Thymus (tissue), 11 donors: ENCODE measurements around the gene ATG13. TPM values are rescaled to one million over a fixed set of nuclear protein-coding genes. Genes with fewer than 3 reads are reported as not detected.

Source experiments
- DNase-seq, 9 donors: peaks; one replicate each; pipeline ENCODE4 v3.0.0-alpha.2; 2013; ENCODE audit warnings: low spot score in 9 of 9, low read depth in 6 of 9, missing footprints in 1 of 9
- H3K27ac ChIP-seq, 2 donors: one replicate each; pipeline ENCODE4 v1.5.1; 2013; ENCODE audit warnings: control low read depth in 1 of 2, low read depth in 1 of 2, low read length in 1 of 2, mild to moderate bottlenecking in 1 of 2, moderate library complexity in 1 of 2
- H3K27me3 ChIP-seq, 2 donors: one replicate each; pipeline ENCODE4 v1.5.1; 2013; ENCODE audit warnings: low read length in 1 of 2; ENCODE audit not compliant: control insufficient read depth in 2 of 2, insufficient read depth in 1 of 2
- H3K36me3 ChIP-seq, 2 donors: one replicate each; pipeline ENCODE4 v1.5.1; 2013; ENCODE audit warnings: low read length in 1 of 2, mild to moderate bottlenecking in 1 of 2, moderate library complexity in 1 of 2; ENCODE audit not compliant: control insufficient read depth in 2 of 2, insufficient read depth in 2 of 2
- H3K4me1 ChIP-seq, 2 donors: one replicate each; pipeline ENCODE4 v1.5.1; 2013; ENCODE audit warnings: low read length in 2 of 2; ENCODE audit not compliant: control insufficient read depth in 2 of 2, insufficient read depth in 2 of 2
- H3K4me3 ChIP-seq, 2 donors: one replicate each; pipeline ENCODE4 v1.5.1; 2013; ENCODE audit warnings: low read length in 2 of 2, control low read depth in 1 of 2, mild to moderate bottlenecking in 1 of 2
- H3K9me3 ChIP-seq, 2 donors: one replicate each; pipeline ENCODE4 v1.5.1; 2013; ENCODE audit warnings: low read length in 1 of 2, mild to moderate bottlenecking in 1 of 2; ENCODE audit not compliant: control insufficient read depth in 2 of 2, insufficient read depth in 1 of 2
- WGBS: extraction: QIAGEN DNeasy Blood & Tissue Kit; methylation state at CpG from one replicate; pipeline ENCODE4 v1.1.7; 2013; 5-methylcytosine and 5-hydroxymethylcytosine counted together
- polyA plus RNA-seq: library from polyadenylated mRNA; stranded (reverse); fragments of 200-250 nt; gene quantifications from one replicate; pipeline ENCODE4 v1.2.3, GENCODE V29; 2013
- total RNA-seq: library from RNA; stranded (reverse); fragments of 120-200 nt; gene quantifications from one replicate; pipeline ENCODE4 v1.2.4, GENCODE V29; 2013
- donor health status: healthy.

The ATG13 gene
- total and polyA plus RNA-seq, 2 donors: 32.0 to 35.2 TPM

GRCh38 chr11:46601129-46601528 is 16.2 kb upstream of the ATG13 start:
- Histone ChIP-seq H3K27ac (no peak overlapping the region), H3K4me3 (no peak overlapping the region), H3K36me3 (peaks cover 4 to 8% of the 10 kb centered on the region in 2 donors), H3K4me1 (no peaks in the 10 kb centered on the region), H3K27me3 (no peaks in the 10 kb centered on the region), H3K9me3 (no peaks in the 10 kb centered on the region)
- no peak for DNase-seq
- whole genome bisulfite sequencing: 97% methylated on average over 1 of the region's 1 CpG

- Histone ChIP-seq H3K27me3 (no peaks in the 10 kb centered on the region), H3K4me3 (no peak overlapping the region), H3K27ac (no peak overlapping the region), H3K9me3 (no peaks in the 10 kb centered on the region), H3K4me1 (no peaks in the 10 kb centered on the region), H3K36me3 (peaks cover 4 to 8% of the 10 kb centered on the region in 2 donors)
- DNase-seq: no peak
- WGBS: 92% methylated on average over 15 of the region's 15 CpGs
Observed at GRCh38 chr11:46603704-46604308, 13.5 kb upstream of the ATG13 start.

GRCh38 chr11:46604796-46605195 is 12.6 kb upstream of the ATG13 start:
- Histone ChIP-seq H3K27ac (no peak overlapping the region), H3K9me3 (no peaks in the 10 kb centered on the region), H3K4me1 (no peaks in the 10 kb centered on the region), H3K4me3 (no peak overlapping the region), H3K27me3 (no peaks in the 10 kb centered on the region), H3K36me3 (peaks cover 4 to 8% of the 10 kb centered on the region in 2 donors)
- WGBS: 100% methylated on average over 1 of the region's 1 CpG
- no peak for DNase-seq

GRCh38 chr11:46607516-46607915 is 9.8 kb upstream of the ATG13 start:
- Histone ChIP-seq H3K9me3 (no peaks in the 10 kb centered on the region), H3K4me1 (no peaks in the 10 kb centered on the region)

GRCh38 chr11:46609386-46609785 is 8.0 kb upstream of the ATG13 start:
- Histone ChIP-seq H3K4me1 (no peaks in the 10 kb centered on the region), H3K27me3 (no peaks in the 10 kb centered on the region), H3K36me3 (no peaks in the 10 kb centered on the region), H3K9me3 (no peaks in the 10 kb centered on the region), H3K4me3 (no peak overlapping the region), H3K27ac (no peak overlapping the region)
- WGBS: 98% methylated on average over 6 of the region's 6 CpGs
- DNase-seq: no peak

More at GRCh38 chr11:46607516-46607915, 9.8 kb upstream of the ATG13 start:
- DNase-seq: no peak
- Histone ChIP-seq H3K36me3 (peaks cover 4 to 8% of the 10 kb centered on the region in 2 donors), H3K27me3 (no peaks in the 10 kb centered on the region), H3K4me3 (no peak overlapping the region), H3K27ac (no peak overlapping the region)
- WGBS: 100% methylated on average over 1 of the region's 1 CpG

GRCh38 chr11:46611526-46612304 is 5.6 kb upstream of the ATG13 start:
- DNase-seq: no peak
- no peak overlapping the region for H3K4me3 ChIP-seq
- no peak overlapping the region for H3K27ac ChIP-seq
- 95% methylated on average over 5 of the region's 5 CpGs for WGBS
- no peaks in the 10 kb centered on the region for H3K36me3 ChIP-seq
- H3K4me1 ChIP-seq: peaks cover 0 to 5% of the 10 kb centered on the region in 2 donors
- no peaks in the 10 kb centered on the region for H3K27me3 ChIP-seq
- no peaks in the 10 kb centered on the region for H3K9me3 ChIP-seq

- DNase-seq: no peak
- Histone ChIP-seq H3K27me3 (no peaks in the 10 kb centered on the region), H3K27ac (no peak overlapping the region), H3K4me1 (peaks cover 0 to 6% of the 10 kb centered on the region in 2 donors), H3K4me3 (no peak overlapping the region), H3K9me3 (no peaks in the 10 kb centered on the region), H3K36me3 (no peaks in the 10 kb centered on the region)
- 92% methylated on average over 2 of the region's 2 CpGs for WGBS
Observed at GRCh38 chr11:46612326-46612725, 5.0 kb upstream of the ATG13 start.

- Histone ChIP-seq H3K4me1 (peaks cover 12 to 14% of the 10 kb centered on the region in 2 donors), H3K36me3 (peaks cover 2 to 3% of the 10 kb centered on the region in 2 donors), H3K4me3 (no peak overlapping the region), H3K27me3 (no peaks in the 10 kb centered on the region), H3K27ac (no peak overlapping the region), H3K9me3 (peaks cover 0 to 1% of the 10 kb centered on the region in 2 donors)
- 98% methylated on average over 7 of the region's 7 CpGs for WGBS
- DNase-seq: no peak
Observed at GRCh38 chr11:46615756-46616155, 1.6 kb upstream of the ATG13 start.

GRCh38 chr11:46616551-46617133 is 711 bp upstream of the ATG13 start:
- DNase-seq: no peak
- Histone ChIP-seq H3K27ac (peak overlapping the region; percentile 18 to 78), H3K9me3 (peaks cover 0 to 1% of the 10 kb centered on the region in 2 donors), H3K36me3 (peaks cover 5 to 8% of the 10 kb centered on the region in 2 donors), H3K4me1 (peaks cover 12 to 14% of the 10 kb centered on the region in 2 donors), H3K27me3 (no peaks in the 10 kb centered on the region), H3K4me3 (peak overlapping the region; percentile 100)
- whole genome bisulfite sequencing: 6% methylated on average over 15 of the region's 15 CpGs
